Testis (tissue), 2 donors: ENCODE results near the gene TTC39B.

Source experiments
- CTCF ChIP-seq, 3 experiments: fragments of 450-650 bp in 2 of 3; fragments of 200-600 bp in 1 of 3; sonication (generic) in 1 of 3; IDR thresholded peaks; one replicate each; pipeline ENCODE4 v1.5.1; 2016 to 2019; ENCODE audit warnings: antibody characterized with exemption in 3 of 3, mild to moderate bottlenecking in 2 of 3, moderate library complexity in 1 of 3
- POLR2A ChIP-seq: fragments of 450-650 bp; IDR thresholded peaks from one replicate; pipeline ENCODE4 v1.6.1; 2017; ENCODE audit warnings: antibody characterized with exemption, mild to moderate bottlenecking, moderate library complexity

GRCh38 chr9:15137658-15138356 lies 169.2 kb downstream of the TTC39B start:
- TF ChIP-seq CTCF (IDR thresholded peaks at IDR 0.05) (no peak), POLR2A (no peak)
